Colonic mucosa (tissue), 4 donors: Measurements from ENCODE around the gene CREB3L4. TPM values are rescaled to one million over a fixed set of nuclear protein-coding genes. Genes with fewer than 3 reads are reported as not detected.

Source experiments
- DNase-seq: peaks from one replicate; pipeline ENCODE4 v3.0.0-alpha.2; 2020
- H3K27ac ChIP-seq: fragments of 200-600 bp; one replicate; pipeline ENCODE4 v1.8.0; 2021
- H3K27me3 ChIP-seq: fragments of 200-600 bp; one replicate; pipeline ENCODE4 v1.8.0; 2021
- H3K36me3 ChIP-seq: fragments of 200-600 bp; one replicate; pipeline ENCODE4 v1.8.0; 2021
- H3K4me1 ChIP-seq: fragments of 200-600 bp; one replicate; pipeline ENCODE4 v1.8.0; 2021; ENCODE audit warnings: mild to moderate bottlenecking
- H3K4me3 ChIP-seq: fragments of 200-600 bp; one replicate; pipeline ENCODE4 v1.8.0; 2021
- H3K9ac ChIP-seq, 2 donors: one replicate each; pipeline ENCODE4 v1.7.0; 2013; ENCODE audit warnings: control low read depth in 2 of 2, low read depth in 2 of 2, low read length in 2 of 2
- H3K9me3 ChIP-seq: fragments of 200-600 bp; one replicate; pipeline ENCODE4 v1.8.0; 2021
- CTCF ChIP-seq: fragments of 200-600 bp; IDR thresholded peaks from one replicate; pipeline ENCODE4 v1.8.0; 2022; ENCODE audit warnings: antibody characterized with exemption, mild to moderate bottlenecking
- intact Hi-C: fragments of 100-400 bp; cut with DNase I; formaldehyde crosslinking; loops from one replicate; pipeline ENCODE4 v1.14.1; 2022
- total RNA-seq, 2 donors: library from RNA; stranded (reverse); fragmentation: NEBNext Ultra II Directional in 1 of 2; extraction: Animal tissue kit (Norgen Biotek cat#: 25700) in 1 of 2; gene quantifications; one replicate each; pipeline ENCODE4 v1.2.1, GENCODE V29; 2021
- donor health status: healthy.
- donor health status: DM: no; HTN: no; CAD: no.
- donor health status: DM: no; HTN: no; CAD: no.

Gene CREB3L4
- total RNA-seq, 2 donors from 2014 or later, result 19.0 to 37.1 TPM

- H3K36me3 ChIP-seq, result peaks cover 11% of the 10 kb centered on the region
- peak within 1 kb of the TSS; percentile 80 for H3K4me3 ChIP-seq
- H3K9ac ChIP-seq, result peak within 1 kb of the TSS; percentile 92 to 95
- H3K27ac ChIP-seq, result peak within 1 kb of the TSS; percentile 98
- H3K9me3 ChIP-seq, result no peaks in the 10 kb centered on the region
- H3K27me3 ChIP-seq, result no peaks in the 10 kb centered on the region
- intact Hi-C loops, result no loop called here
- DNase-seq, result peak; percentile 99
- H3K4me1 ChIP-seq, result peaks cover 14% of the 10 kb centered on the region
- no peak for TF ChIP-seq CTCF
These were observed 9.4 kb upstream of the CREB3L4 start, which contains the start of gene CRTC2 for GRCh38 chr1:153958111-153958960. Gene CRTC2 (minus strand): TSS chr1:153958612. CDS start chr1:153958497, 115 bp downstream.

- Histone ChIP-seq H3K27ac (peak overlapping the region; percentile 98), H3K36me3 (peaks cover 11% of the 10 kb centered on the region), H3K9ac (peak overlapping the region in 1 of 2 donors; percentile 95), H3K4me1 (peaks cover 14% of the 10 kb centered on the region), H3K9me3 (no peaks in the 10 kb centered on the region), H3K4me3 (peak overlapping the region; percentile 80), H3K27me3 (no peaks in the 10 kb centered on the region)
- intact Hi-C loops, result no loop called here
- TF ChIP-seq CTCF, result no peak
- DNase-seq, result no peak
These were observed 8.8 kb upstream of the CREB3L4 start for GRCh38 chr1:153958961-153959260.

DNA sequence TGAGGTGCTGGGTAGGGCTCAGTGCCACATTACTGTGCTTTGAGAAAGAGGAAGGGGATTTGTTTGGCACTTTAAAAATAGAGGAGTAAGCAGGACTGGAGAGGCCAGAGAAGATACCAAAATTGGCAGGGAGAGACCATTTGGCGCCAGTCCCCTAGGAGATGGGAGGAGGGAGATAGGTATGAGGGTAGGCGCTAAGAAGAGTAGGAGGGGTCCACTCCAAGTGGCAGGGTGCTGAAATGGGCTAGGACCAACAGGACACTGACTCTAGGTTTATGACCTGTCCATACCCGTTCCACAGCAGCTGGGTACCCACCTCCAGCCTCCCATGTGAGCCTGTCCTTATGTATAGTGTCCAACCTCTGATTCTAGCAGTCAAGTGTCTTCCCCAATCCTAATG, 8.2 kb upstream of the CREB3L4 start:
- intact Hi-C loops, result no loop called here
- Histone ChIP-seq H3K4me3 (no peak overlapping the region), H3K27ac (no peak overlapping the region), H3K36me3 (peaks cover 11% of the 10 kb centered on the region), H3K4me1 (peaks cover 14% of the 10 kb centered on the region), H3K9me3 (no peaks in the 10 kb centered on the region), H3K27me3 (no peaks in the 10 kb centered on the region), H3K9ac (no peak overlapping the region)
- no peak for TF ChIP-seq CTCF
- DNase-seq, result no peak

GRCh38 chr1:153960206-153960605, 7.5 kb upstream of the CREB3L4 start:
- TF ChIP-seq CTCF, result no peak
- H3K9me3 ChIP-seq, result no peaks in the 10 kb centered on the region
- H3K27me3 ChIP-seq, result no peaks in the 10 kb centered on the region
- H3K4me3 ChIP-seq, result no peak overlapping the region
- no peak for DNase-seq
- H3K4me1 ChIP-seq, result peaks cover 14% of the 10 kb centered on the region
- intact Hi-C loops, result no loop called here
- peaks cover 11% of the 10 kb centered on the region for H3K36me3 ChIP-seq
- H3K27ac ChIP-seq, result no peak overlapping the region
- H3K9ac ChIP-seq, result no peak overlapping the region

DNA sequence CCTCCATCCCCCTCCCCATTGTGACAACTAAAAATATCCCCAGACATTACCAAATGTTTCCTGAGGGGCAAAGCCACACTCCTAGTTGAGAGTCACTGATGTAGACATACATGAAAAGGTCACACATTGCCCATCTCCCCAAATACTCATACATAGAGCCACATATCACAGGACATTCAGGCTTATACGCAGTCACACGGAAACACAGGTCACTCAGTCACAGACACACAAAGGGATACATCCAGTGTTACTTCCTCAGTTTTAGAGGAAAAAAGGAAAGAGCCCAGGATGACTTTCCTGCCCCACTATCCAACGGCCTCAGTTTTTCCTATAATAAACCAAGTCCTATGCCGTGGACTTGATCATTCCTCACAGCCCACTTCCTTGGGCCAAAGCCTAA, 6.3 kb upstream of the CREB3L4 start:
- Histone ChIP-seq H3K27ac (no peak overlapping the region), H3K27me3 (no peaks in the 10 kb centered on the region), H3K36me3 (peaks cover 11% of the 10 kb centered on the region), H3K9me3 (no peaks in the 10 kb centered on the region), H3K9ac (peak overlapping the region in 1 of 2 donors; percentile 21), H3K4me1 (peaks cover 23% of the 10 kb centered on the region), H3K4me3 (no peak overlapping the region)
- intact Hi-C loops, result no loop called here
- no peak for TF ChIP-seq CTCF
- DNase-seq, result no peak
